Measurements from ENCODE around the gene DHRS3. TPM values are rescaled to one million over a fixed set of nuclear protein-coding genes. Genes with fewer than 3 reads are reported as not detected.

DHRS3 gene
- total and polyA plus RNA-seq, 2 of the 13 experiments (the other 11 are each of a cell fraction or from before 2014, with no cell fraction given): 48.5 to 90.5 TPM

DNA sequence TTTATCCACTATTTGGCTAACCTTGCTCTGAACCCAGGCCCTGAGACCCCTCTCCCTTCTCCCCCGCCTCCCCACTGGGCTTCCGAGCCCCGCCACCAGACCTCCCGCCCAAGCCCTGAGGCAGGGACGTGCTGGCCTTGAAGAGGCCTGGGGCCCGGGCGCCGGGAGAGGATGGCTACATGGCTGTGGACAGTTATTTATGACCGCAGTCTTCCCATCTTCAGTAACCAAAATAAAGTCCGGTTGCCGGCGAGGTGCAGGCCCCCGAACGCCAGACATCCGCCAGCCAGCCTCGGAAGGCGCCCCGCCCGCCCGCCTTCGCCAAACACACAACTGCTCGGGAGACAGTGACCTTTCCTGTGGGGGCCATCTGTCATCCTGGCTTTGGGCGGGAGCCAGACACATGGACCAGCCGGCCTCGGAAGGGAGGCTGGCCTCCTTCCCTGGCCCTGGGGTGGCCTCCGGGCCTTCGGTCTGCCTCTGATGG, 69.0 kb downstream of the DHRS3 start (continued):
- TF ChIP-seq, protein P1, sequence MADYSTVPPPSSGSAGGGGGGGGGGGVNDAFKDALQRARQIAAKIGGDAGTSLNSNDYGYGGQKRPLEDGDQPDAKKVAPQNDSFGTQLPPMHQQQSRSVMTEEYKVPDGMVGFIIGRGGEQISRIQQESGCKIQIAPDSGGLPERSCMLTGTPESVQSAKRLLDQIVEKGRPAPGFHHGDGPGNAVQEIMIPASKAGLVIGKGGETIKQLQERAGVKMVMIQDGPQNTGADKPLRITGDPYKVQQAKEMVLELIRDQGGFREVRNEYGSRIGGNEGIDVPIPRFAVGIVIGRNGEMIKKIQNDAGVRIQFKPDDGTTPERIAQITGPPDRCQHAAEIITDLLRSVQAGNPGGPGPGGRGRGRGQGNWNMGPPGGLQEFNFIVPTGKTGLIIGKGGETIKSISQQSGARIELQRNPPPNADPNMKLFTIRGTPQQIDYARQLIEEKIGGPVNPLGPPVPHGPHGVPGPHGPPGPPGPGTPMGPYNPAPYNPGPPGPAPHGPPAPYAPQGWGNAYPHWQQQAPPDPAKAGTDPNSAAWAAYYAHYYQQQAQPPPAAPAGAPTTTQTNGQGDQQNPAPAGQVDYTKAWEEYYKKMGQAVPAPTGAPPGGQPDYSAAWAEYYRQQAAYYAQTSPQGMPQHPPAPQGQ (CRISPR knock-in tag; IDR thresholded peaks at IDR 0.05; ENCODE audit: borderline replicate concordance): no peak
- peak; percentile 62; the same call in 1 of the 2 replicates for TF ChIP-seq NR2F6 (IDR thresholded peaks at IDR 0.05)
- TF ChIP-seq NR2F6 (CRISPR knock-in tag; IDR thresholded peaks at IDR 0.05): peak; percentile 74
- TF ChIP-seq YY1 (IDR thresholded peaks at IDR 0.05; ENCODE audit: insufficient read depth, insufficient replicate concordance, low read depth, low read length): no peak
- TF ChIP-seq ZNF615 (CRISPR knock-in tag; IDR thresholded peaks at IDR 0.05; ENCODE audit: borderline replicate concordance): no peak
- TF ChIP-seq, protein P2, sequence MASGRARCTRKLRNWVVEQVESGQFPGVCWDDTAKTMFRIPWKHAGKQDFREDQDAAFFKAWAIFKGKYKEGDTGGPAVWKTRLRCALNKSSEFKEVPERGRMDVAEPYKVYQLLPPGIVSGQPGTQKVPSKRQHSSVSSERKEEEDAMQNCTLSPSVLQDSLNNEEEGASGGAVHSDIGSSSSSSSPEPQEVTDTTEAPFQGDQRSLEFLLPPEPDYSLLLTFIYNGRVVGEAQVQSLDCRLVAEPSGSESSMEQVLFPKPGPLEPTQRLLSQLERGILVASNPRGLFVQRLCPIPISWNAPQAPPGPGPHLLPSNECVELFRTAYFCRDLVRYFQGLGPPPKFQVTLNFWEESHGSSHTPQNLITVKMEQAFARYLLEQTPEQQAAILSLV (CRISPR knock-in tag; IDR thresholded peaks at IDR 0.05; ENCODE audit: borderline replicate concordance): no peak
- TF ChIP-seq, protein P3, sequence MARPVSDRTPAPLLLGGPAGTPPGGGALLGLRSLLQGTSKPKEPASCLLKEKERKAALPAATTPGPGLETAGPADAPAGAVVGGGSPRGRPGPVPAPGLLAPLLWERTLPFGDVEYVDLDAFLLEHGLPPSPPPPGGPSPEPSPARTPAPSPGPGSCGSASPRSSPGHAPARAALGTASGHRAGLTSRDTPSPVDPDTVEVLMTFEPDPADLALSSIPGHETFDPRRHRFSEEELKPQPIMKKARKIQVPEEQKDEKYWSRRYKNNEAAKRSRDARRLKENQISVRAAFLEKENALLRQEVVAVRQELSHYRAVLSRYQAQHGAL (CRISPR knock-in tag; IDR thresholded peaks at IDR 0.05; ENCODE audit: not compliant biosample characterization): no peak
- TF ChIP-seq RBFOX2 (IDR thresholded peaks at IDR 0.05; ENCODE audit: low read depth, low read length): no peak
- TF ChIP-seq EEA1 (CRISPR knock-in tag; IDR thresholded peaks at IDR 0.05; ENCODE audit: borderline replicate concordance): no peak
- TF ChIP-seq ZNF224 (CRISPR knock-in tag; IDR thresholded peaks at IDR 0.05): no peak
- no peak for TF ChIP-seq ZNF432 (CRISPR knock-in tag; IDR thresholded peaks at IDR 0.05; ENCODE audit: borderline replicate concordance)
- peak; percentile 20; the same call in 1 of the 2 replicates for TF ChIP-seq SMAD1 (CRISPR knock-in tag; IDR thresholded peaks at IDR 0.05; ENCODE audit: borderline replicate concordance, low read depth)
- TF ChIP-seq IKZF1 (IDR thresholded peaks at IDR 0.05): no peak
